Measurements from ENCODE around the gene DOCK11.

GRCh38 chrX:118675326-118675965 is 179.8 kb downstream of the DOCK11 start:
- TF ChIP-seq CTCF (conservative IDR thresholded peaks at IDR 0.05 in 1 of 2, IDR thresholded peaks at IDR 0.05 in 1 of 2; ENCODE audit: low read depth in 1 of 2, low read length in 2 of 2) (no peak), EZH2 (IDR thresholded peaks at IDR 0.05; ENCODE audit: low read length, missing control alignments) (no peak)

Data from fibroblast of lung (primary cell).